ENCODE results near the gene APOA5.
A peak's percentile ranks its signal among the peaks of the same experiment; 100 is the strongest.

Gene APOA5

DNA sequence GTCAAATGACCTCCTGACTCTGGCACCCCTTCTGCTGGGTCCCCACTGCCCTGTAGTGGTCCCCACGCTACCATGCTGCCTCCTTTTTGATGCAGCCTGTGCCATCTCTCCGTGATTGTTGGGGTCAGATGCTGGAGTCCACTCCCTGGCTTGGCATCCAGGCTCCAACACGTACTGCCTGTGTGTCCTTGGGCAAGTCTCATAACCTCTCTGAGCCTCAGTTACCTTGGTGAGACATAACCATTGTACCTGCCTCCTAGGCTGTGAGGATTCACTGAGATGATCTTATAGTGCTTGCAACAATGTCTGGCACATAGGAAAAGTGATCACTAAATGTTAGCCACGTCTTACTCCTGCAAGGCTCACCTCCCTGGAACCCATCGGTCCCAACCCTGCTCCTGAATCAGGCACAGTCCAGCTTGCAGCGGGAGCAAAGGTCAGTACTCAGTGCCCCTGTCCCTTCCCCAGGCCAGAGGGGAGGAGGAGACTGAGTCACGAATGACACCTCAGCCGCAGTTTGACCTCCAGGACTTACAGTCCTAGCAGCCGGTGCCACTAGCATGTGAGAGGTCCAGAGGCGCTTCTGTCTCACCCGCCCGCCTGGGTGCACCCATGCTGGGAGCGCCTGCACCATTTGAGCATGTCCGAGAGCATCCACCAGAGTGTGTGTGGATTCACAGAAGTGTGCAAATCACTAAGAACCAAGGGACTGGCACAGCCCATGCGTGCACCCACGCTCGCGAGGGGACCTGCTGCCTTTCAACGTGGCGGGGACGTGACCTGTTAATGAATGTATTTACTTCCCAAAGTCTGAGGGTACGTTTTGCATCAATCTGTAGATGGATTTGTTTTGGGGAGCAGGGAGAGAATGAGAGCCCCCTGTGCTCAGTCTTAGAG is 34.4 kb upstream of the APOA5 start:
- TF ChIP-seq, protein P1, sequence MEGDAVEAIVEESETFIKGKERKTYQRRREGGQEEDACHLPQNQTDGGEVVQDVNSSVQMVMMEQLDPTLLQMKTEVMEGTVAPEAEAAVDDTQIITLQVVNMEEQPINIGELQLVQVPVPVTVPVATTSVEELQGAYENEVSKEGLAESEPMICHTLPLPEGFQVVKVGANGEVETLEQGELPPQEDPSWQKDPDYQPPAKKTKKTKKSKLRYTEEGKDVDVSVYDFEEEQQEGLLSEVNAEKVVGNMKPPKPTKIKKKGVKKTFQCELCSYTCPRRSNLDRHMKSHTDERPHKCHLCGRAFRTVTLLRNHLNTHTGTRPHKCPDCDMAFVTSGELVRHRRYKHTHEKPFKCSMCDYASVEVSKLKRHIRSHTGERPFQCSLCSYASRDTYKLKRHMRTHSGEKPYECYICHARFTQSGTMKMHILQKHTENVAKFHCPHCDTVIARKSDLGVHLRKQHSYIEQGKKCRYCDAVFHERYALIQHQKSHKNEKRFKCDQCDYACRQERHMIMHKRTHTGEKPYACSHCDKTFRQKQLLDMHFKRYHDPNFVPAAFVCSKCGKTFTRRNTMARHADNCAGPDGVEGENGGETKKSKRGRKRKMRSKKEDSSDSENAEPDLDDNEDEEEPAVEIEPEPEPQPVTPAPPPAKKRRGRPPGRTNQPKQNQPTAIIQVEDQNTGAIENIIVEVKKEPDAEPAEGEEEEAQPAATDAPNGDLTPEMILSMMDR (IDR thresholded peaks at IDR 0.05), result no peak
- DNase-seq (ENCODE audit: low spot score), result no peak
- no peak overlapping the region for H3K27ac ChIP-seq
- no peak overlapping the region for H3K4me3 ChIP-seq

GRCh38 chr11:116825434-116825833 is 33.8 kb upstream of the APOA5 start:
- no peak for DNase-seq (ENCODE audit: low spot score)
- Histone ChIP-seq H3K27ac (no peak overlapping the region), H3K4me3 (no peak overlapping the region)
- TF ChIP-seq, protein P1 (IDR thresholded peaks at IDR 0.05), result no peak

- H3K4me3 ChIP-seq, result no peak within 1 kb of the TSS
- TF ChIP-seq, protein P1 (IDR thresholded peaks at IDR 0.05), result no peak
- DNase-seq (ENCODE audit: low spot score), result no peak
- no peak within 1 kb of the TSS for H3K27ac ChIP-seq
These were observed 31.6 kb upstream of the APOA5 start, which contains the start of gene APOA4 for GRCh38 chr11:116823031-116823843. Gene APOA4 (minus strand): TSS chr11:116823304. CDS start chr11:116823191, 113 bp downstream.

DNA sequence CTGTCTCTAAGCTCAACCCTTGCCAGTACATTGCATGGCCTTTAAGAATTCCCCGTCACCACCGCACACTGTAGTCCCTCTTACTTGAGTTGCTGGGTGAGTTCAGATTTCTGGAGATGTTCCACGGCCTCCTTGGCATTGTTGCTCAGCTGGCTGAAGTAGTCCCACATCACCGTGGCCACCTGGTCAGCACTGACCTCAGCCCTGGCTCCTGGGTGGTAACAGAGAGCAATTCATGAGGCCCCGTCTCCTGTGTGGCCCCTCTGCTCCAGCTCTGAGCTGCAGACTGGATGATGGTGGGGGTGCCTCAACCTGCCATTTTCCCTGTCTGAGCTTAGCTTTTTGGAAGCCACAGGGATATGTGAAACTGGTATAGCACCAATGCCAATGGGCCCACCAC is 30.9 kb upstream of the APOA5 start:
- TF ChIP-seq, protein P1 (IDR thresholded peaks at IDR 0.05), result no peak
- H3K27ac ChIP-seq, result no peak overlapping the region
- no peak for DNase-seq (ENCODE audit: low spot score)
- H3K4me3 ChIP-seq, result no peak overlapping the region

GRCh38 chr11:116821050-116821918 is 29.6 kb upstream of the APOA5 start:
- TF ChIP-seq, protein P1 (IDR thresholded peaks at IDR 0.05), result no peak
- H3K4me3 ChIP-seq, result no peak overlapping the region
- H3K27ac ChIP-seq, result no peak overlapping the region
- peak; percentile 68 for DNase-seq (ENCODE audit: low spot score)

DNA sequence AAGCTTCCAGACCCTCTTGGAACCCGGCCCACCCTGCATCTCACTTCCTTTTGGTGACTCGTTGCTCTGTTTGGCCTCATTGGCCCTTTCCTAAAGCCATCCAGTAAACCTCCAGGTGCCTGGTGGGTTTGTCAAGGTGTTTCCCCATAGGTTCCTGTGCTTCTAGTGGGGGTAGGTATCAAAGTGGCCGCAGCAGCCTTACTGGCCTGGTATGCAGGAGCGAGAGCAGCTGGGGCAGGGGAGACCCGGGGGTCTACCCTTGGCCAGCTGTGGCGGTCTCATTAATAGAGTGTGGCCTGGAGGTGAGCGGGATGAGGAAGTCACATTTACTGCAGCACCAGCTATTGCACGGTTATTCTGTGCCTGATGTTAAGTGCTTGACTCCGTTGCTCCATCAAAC is 27.4 kb upstream of the APOA5 start:
- DNase-seq (ENCODE audit: low spot score), result no peak
- TF ChIP-seq, protein P1 (IDR thresholded peaks at IDR 0.05), result no peak
- H3K27ac ChIP-seq, result no peak overlapping the region

More for the DNA sequence above, 27.4 kb upstream of the APOA5 start:
- no peak overlapping the region for H3K4me3 ChIP-seq
